Glutamatergic neuron (in vitro differentiated cells): Measurements from ENCODE around the gene HPSE2. TPM values are rescaled to one million over a fixed set of nuclear protein-coding genes. Genes with fewer than 3 reads are reported as not detected.

Experiments used
- DNase-seq: peaks from one replicate; pipeline ENCODE4 v3.0.0; 2022
- H3K27ac Mint-ChIP-seq: one replicate; pipeline ENCODE4 v1.8.0; 2020; ENCODE audit warnings: mild to moderate bottlenecking, mixed read lengths, inconsistent platforms; ENCODE audit not compliant: unreplicated experiment
- H3K27me3 Mint-ChIP-seq: one replicate; pipeline ENCODE4 v1.8.0; 2020; ENCODE audit warnings: mild to moderate bottlenecking, moderate library complexity, mixed read lengths, inconsistent platforms; ENCODE audit not compliant: unreplicated experiment
- H3K36me3 Mint-ChIP-seq: one replicate; pipeline ENCODE4 v1.8.0; 2020; ENCODE audit warnings: mild to moderate bottlenecking, mixed read lengths, inconsistent platforms; ENCODE audit not compliant: unreplicated experiment
- H3K4me1 Mint-ChIP-seq: one replicate; pipeline ENCODE4 v1.8.0; 2020; ENCODE audit warnings: mild to moderate bottlenecking, low read depth, mixed read lengths, inconsistent platforms; ENCODE audit not compliant: unreplicated experiment
- H3K4me3 Mint-ChIP-seq: one replicate; pipeline ENCODE4 v1.8.0; 2020; ENCODE audit warnings: mild to moderate bottlenecking, mixed read lengths, inconsistent platforms; ENCODE audit not compliant: unreplicated experiment
- H3K9me3 Mint-ChIP-seq: one replicate; pipeline ENCODE4 v1.8.0; 2020; ENCODE audit warnings: mild to moderate bottlenecking, moderate library complexity, mixed read lengths, inconsistent platforms; ENCODE audit not compliant: unreplicated experiment
- total RNA-seq: library from RNA; stranded (reverse); fragmentation: NEBNext Ultra II Directional; extraction: Animal tissue kit (Norgen Biotek cat#: 25700); gene quantifications from one replicate; pipeline ENCODE4 v1.2.1, GENCODE V29; 2021; ENCODE audit not compliant: unreplicated experiment
- TF ChIP-seq, protein P1 (sequence below): fragments of 200-600 bp; sonication (generic); IDR thresholded peaks from one replicate; pipeline ENCODE4 v1.5.0; 2021; ENCODE audit not compliant: partially characterized antibody, unreplicated experiment

HPSE2 gene
- total RNA-seq, 1 donor from 2014 or later = not detected

GRCh38 chr10:98649170-98649569, 586.5 kb downstream of the HPSE2 start:
- no peak for DNase-seq
- Mint-ChIP-seq H3K27ac (no peak overlapping the region), H3K9me3 (no peaks in the 10 kb centered on the region), H3K4me1 (no peaks in the 10 kb centered on the region), H3K27me3 (no peaks in the 10 kb centered on the region), H3K36me3 (no peaks in the 10 kb centered on the region), H3K4me3 (no peak overlapping the region)
- TF ChIP-seq, protein P1, sequence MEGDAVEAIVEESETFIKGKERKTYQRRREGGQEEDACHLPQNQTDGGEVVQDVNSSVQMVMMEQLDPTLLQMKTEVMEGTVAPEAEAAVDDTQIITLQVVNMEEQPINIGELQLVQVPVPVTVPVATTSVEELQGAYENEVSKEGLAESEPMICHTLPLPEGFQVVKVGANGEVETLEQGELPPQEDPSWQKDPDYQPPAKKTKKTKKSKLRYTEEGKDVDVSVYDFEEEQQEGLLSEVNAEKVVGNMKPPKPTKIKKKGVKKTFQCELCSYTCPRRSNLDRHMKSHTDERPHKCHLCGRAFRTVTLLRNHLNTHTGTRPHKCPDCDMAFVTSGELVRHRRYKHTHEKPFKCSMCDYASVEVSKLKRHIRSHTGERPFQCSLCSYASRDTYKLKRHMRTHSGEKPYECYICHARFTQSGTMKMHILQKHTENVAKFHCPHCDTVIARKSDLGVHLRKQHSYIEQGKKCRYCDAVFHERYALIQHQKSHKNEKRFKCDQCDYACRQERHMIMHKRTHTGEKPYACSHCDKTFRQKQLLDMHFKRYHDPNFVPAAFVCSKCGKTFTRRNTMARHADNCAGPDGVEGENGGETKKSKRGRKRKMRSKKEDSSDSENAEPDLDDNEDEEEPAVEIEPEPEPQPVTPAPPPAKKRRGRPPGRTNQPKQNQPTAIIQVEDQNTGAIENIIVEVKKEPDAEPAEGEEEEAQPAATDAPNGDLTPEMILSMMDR = no peak

DNA sequence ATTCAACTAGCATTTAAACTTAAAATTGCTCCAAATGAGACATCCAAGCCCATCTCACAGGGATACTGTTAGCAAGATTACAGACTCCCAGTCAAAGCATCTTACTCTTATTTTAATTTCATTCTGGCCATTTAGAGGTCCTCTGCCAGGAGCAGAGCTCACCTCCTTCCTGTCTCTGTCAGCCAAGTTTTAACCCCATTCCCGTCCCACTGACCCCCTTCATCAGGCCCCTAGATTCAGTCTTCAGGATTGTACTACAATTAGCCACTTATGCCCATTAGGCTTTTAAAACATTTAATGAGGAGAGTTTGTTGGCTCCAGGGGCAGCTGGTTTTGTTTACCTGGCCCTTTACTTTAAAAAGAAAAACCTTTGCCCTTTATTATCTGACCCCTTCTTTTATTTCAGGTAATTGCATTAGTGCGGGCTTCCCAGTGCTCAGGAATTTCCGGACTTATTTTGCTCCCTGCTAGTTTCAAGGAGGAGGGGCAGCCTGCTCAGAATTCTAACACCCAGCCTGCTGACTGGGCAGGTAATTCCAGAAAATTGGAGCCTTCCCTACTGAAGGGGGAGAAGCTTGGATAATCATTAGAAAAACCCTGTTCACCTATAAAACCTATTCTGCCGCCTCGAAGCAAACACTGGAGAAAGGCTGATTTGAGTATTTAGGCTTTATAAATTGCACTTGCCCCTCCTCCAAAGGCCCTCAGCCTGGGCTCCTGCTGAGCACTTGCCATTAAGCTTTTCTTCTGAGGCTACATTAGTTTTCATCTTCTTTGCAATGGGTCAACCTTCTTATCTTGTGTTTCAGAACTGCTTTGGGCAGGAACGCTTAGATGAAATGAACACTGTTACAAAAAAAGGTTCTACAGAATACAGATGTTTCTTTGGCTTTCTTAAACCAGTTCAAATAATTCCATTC, 588.4 kb downstream of the HPSE2 start:
- no peak overlapping the region for H3K27ac Mint-ChIP-seq
- no peaks in the 10 kb centered on the region for H3K4me1 Mint-ChIP-seq

DNA sequence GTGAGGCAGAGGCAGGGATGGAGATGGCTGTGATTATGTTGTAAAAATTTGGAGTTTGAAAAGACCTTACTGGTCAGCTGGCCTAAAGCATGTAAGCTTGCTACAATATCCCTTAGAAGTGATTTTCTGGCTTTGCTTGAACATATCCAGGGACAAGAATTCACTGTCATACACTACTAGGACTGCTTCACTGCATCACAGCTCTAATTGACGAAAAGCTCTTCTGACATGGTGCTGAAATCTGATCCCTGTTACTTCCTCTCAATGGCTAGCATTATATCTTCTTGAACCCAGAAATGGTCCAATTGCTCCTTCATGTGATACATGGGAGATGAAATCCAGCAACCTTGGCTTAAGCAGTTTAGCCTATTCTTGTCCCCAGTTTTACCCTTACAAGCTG, 591.2 kb downstream of the HPSE2 start:
- Mint-ChIP-seq H3K27me3 (no peaks in the 10 kb centered on the region), H3K27ac (no peak overlapping the region), H3K36me3 (no peaks in the 10 kb centered on the region), H3K4me3 (no peak overlapping the region), H3K4me1 (no peaks in the 10 kb centered on the region), H3K9me3 (no peaks in the 10 kb centered on the region)
- TF ChIP-seq, protein P1 = no peak
- DNase-seq = no peak

More for the DNA sequence above, 588.4 kb downstream of the HPSE2 start:
- Mint-ChIP-seq H3K9me3 (no peaks in the 10 kb centered on the region), H3K4me3 (no peak overlapping the region), H3K36me3 (no peaks in the 10 kb centered on the region), H3K27me3 (no peaks in the 10 kb centered on the region)
- DNase-seq = no peak
- TF ChIP-seq, protein P1 = no peak

- no peak overlapping the region for H3K4me3 Mint-ChIP-seq
- DNase-seq = no peak
- no peak overlapping the region for H3K27ac Mint-ChIP-seq
- H3K4me1 Mint-ChIP-seq = no peaks in the 10 kb centered on the region
- no peaks in the 10 kb centered on the region for H3K36me3 Mint-ChIP-seq
- H3K9me3 Mint-ChIP-seq = no peaks in the 10 kb centered on the region
- TF ChIP-seq, protein P1 = no peak
- H3K27me3 Mint-ChIP-seq = no peaks in the 10 kb centered on the region
Measured at GRCh38 chr10:98642281-98642680, 593.4 kb downstream of the HPSE2 start.

- Mint-ChIP-seq H3K27ac (no peak overlapping the region), H3K36me3 (no peaks in the 10 kb centered on the region), H3K4me1 (no peaks in the 10 kb centered on the region), H3K4me3 (no peak overlapping the region), H3K27me3 (no peaks in the 10 kb centered on the region), H3K9me3 (no peaks in the 10 kb centered on the region)
- DNase-seq = no peak
- TF ChIP-seq, protein P1 = no peak
Measured at GRCh38 chr10:98638920-98639319, 596.7 kb downstream of the HPSE2 start.
